Fibroblast of mammary gland (primary cell): ENCODE results near the gene PCDHA7.

ENCODE experiments used
- DNase-seq: peaks from one replicate; pipeline ENCODE4 v3.0.0-alpha.2; 2010; ENCODE audit warnings: low read depth
- H3K4me3 ChIP-seq: 2 replicates; pipeline ENCODE4 v1.5.1; 2011; ENCODE audit warnings: low read depth, mild to moderate bottlenecking, low read length, moderate library complexity; ENCODE audit not compliant: control insufficient read depth
- TF ChIP-seq, protein P1 (sequence below): conservative IDR thresholded peaks from 2 replicates; pipeline ENCODE4 v1.5.1; 2011; ENCODE audit warnings: low read depth, low read length, inconsistent platforms; ENCODE audit not compliant: control insufficient read depth, insufficient read depth

Gene PCDHA7

DNA sequence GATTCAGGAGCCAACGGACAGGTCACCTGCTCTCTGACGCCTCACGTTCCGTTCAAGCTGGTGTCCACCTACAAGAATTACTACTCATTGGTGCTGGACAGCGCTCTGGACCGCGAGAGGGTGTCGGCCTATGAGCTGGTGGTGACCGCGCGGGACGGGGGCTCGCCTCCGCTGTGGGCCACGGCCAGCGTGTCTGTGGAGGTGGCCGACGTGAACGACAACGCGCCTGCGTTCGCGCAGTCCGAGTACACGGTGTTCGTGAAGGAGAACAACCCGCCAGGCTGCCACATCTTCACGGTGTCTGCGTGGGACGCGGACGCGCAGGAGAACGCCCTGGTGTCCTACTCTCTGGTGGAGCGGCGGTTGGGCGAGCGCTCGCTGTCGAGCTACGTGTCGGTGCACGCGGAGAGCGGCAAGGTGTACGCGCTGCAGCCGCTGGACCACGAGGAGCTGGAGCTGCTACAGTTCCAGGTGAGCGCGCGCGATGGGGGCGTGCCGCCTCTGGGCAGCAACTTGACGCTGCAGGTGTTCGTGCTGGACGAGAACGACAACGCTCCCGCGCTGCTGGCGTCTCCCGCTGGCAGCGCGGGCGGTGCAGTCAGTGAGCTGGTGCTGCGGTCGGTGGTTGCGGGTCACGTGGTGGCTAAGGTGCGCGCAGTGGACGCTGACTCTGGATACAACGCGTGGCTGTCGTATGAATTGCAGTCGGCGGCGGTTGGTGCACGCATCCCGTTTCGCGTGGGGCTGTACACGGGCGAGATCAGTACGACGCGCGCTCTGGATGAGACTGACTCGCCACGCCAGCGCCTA lies 23.3 kb downstream of the PCDHA7 start:
- no peak for DNase-seq
- TF ChIP-seq, protein P1, sequence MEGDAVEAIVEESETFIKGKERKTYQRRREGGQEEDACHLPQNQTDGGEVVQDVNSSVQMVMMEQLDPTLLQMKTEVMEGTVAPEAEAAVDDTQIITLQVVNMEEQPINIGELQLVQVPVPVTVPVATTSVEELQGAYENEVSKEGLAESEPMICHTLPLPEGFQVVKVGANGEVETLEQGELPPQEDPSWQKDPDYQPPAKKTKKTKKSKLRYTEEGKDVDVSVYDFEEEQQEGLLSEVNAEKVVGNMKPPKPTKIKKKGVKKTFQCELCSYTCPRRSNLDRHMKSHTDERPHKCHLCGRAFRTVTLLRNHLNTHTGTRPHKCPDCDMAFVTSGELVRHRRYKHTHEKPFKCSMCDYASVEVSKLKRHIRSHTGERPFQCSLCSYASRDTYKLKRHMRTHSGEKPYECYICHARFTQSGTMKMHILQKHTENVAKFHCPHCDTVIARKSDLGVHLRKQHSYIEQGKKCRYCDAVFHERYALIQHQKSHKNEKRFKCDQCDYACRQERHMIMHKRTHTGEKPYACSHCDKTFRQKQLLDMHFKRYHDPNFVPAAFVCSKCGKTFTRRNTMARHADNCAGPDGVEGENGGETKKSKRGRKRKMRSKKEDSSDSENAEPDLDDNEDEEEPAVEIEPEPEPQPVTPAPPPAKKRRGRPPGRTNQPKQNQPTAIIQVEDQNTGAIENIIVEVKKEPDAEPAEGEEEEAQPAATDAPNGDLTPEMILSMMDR = no peak

DNA sequence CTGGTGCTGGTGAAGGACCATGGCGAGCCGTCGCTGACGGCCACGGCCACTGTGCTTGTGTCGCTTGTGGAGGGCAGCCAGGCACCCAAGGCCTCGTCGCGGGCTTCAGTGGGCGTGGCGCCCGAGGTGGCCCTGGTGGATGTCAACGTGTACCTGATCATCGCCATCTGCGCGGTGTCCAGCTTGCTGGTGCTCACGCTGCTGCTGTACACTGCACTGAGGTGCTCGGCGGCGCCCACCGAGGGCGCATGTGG lies 23.8 kb downstream of the PCDHA7 start:
- TF ChIP-seq, protein P1 = no peak
- no peak overlapping the region for H3K4me3 ChIP-seq
- DNase-seq = no peak

More for the DNA sequence above, 23.3 kb downstream of the PCDHA7 start:
- H3K4me3 ChIP-seq = no peak overlapping the region

DNA sequence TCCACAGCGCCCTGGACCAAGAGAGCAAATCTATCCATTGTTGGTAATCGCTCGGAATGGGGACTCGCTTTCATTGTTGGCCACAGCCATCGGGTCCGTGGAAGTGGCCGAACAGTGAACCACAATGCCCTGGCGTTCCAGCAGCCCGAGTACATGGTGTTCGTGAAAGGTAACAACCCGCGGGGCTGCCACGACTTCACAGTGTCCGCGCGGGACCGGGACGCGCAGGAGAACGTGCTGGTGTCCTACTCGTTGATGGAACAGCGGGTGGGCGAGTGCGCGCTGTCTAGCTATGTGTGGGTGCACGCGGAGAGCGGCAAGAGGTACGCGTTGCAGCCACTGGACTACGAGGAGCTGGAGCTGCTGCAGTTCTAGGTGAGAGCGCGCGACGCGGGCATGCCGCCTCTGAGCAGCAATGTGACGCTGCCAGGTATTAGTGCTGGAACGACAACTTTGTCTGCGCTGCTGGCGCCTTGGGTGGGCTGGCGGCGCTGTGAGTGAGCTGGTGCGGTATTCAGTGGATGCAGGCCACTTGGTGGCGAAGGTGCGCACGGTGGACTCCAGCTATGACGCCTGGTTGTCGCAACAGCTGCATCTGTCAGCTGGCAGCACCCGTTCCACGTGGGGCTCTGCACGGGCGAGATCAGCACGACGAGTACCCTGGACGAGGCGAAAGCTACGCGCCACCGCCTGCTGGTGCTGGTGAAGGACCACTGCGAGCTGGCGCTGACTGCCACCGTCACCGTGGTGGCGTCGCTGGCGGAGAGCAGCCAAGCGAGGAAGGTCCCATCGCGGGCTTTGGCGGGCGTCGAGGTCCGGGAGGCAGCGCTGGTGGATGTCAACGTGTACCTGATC lies 28.6 kb downstream of the PCDHA7 start:
- H3K4me3 ChIP-seq = no peak overlapping the region
- DNase-seq = no peak
- TF ChIP-seq, protein P1 = no peak

DNA sequence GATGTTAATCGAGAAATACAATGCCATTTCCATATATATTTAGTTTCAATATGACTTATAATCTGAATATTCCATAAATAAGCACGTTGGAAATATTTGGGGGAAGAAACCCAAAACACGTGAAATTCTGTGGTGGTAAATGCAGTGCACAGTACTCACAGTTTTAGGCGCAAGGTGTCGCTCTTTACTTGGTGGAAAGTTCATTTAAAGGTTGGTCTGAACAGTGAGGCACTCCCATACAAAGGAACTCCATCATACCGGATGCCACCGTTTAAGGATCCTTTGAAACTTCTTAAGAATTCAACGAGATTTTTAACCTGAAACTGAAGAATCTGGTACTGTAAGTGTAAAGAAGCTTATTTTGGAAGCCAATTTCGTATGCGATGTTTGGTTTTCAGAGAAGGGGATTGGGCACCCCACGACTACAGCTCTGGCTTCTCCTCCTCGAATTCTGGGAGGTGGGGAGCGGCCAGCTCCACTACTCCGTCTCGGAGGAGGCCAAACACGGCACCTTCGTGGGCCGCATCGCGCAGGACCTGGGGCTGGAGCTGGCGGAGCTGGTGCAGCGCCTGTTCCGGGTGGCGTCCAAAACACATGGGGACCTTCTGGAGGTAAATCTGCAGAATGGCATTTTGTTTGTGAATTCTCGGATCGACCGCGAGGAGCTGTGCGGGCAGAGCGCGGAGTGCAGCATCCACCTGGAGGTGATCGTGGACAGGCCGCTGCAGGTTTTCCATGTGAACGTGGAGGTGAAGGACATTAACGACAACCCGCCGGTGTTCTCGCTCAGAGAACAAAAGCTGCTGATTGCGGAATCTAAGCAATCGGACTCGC lies 34.9 kb downstream of the PCDHA7 start, which contains the start of gene PCDHA11:
PCDHA11 (plus strand) TSS at position 237 of the 834 bp plus-strand sequence; CDS start at position 384, 147 bp downstream.
- no peak within 1 kb of the TSS for H3K4me3 ChIP-seq
- peak; percentile 12 for DNase-seq
- TF ChIP-seq, protein P1 = peak; percentile 30

DNA sequence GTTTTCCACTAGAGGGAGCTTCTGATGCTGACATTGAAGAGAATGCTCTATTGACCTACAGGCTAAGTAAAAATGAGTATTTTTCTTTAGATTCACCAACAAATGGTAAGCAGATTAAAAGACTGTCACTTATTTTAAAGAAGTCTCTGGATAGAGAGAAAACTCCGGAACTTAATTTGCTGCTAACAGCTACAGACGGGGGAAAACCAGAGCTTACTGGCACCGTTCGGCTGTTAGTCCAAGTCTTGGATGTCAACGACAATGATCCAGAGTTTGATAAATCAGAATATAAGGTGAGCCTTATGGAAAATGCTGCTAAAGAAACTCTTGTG lies 35.5 kb downstream of the PCDHA7 start:
- DNase-seq = peak; percentile 19
- H3K4me3 ChIP-seq = no peak overlapping the region
- TF ChIP-seq, protein P1 = peak; percentile 29
